RWPE2 (cell line): ENCODE data around the gene TCF12.

Experiments used
- ATAC-seq: fragments of 200-7000 bp; cut with Tn5 transposase; 3 replicates; pipeline ENCODE4 v1.9.1; 2021; ENCODE audit warnings: low read depth
- DNase-seq: peaks from one replicate; pipeline ENCODE4 v3.0.0-alpha.2; 2020; ENCODE audit warnings: low spot score
- H3K27ac ChIP-seq: fragments of 450-650 bp; 2 replicates; pipeline ENCODE4 v1.5.1; 2017; ENCODE audit warnings: mild to moderate bottlenecking; ENCODE audit not compliant: poor library complexity, severe bottlenecking
- H3K27me3 ChIP-seq: fragments of 250-450 bp; sonication (Bioruptor Pico); 2 replicates; pipeline ENCODE4 v1.5.1; 2021; ENCODE audit warnings: mild to moderate bottlenecking, moderate library complexity; ENCODE audit not compliant: insufficient read depth, poor library complexity, severe bottlenecking
- H3K36me3 ChIP-seq: fragments of 250-450 bp; sonication (Bioruptor Pico); 2 replicates; pipeline ENCODE4 v1.5.1; 2020; ENCODE audit warnings: low read depth, mild to moderate bottlenecking, moderate library complexity
- H3K4me1 ChIP-seq: fragments of 250-450 bp; sonication (Bioruptor Pico); 2 replicates; pipeline ENCODE4 v1.5.1; 2021; ENCODE audit warnings: mild to moderate bottlenecking, moderate library complexity; ENCODE audit not compliant: insufficient read depth, poor library complexity, severe bottlenecking
- H3K4me3 ChIP-seq: fragments of 250-450 bp; sonication (Bioruptor Pico); 2 replicates; pipeline ENCODE4 v1.5.1; 2021; ENCODE audit warnings: mild to moderate bottlenecking, moderate library complexity; ENCODE audit not compliant: severe bottlenecking
- H3K9me3 ChIP-seq: fragments of 250-450 bp; sonication (Bioruptor Pico); 2 replicates; pipeline ENCODE4 v1.5.1; 2021; ENCODE audit warnings: mild to moderate bottlenecking, moderate library complexity; ENCODE audit not compliant: severe bottlenecking
- TF ChIP-seq, protein P1 (sequence below): fragments of 450-650 bp; IDR thresholded peaks from one replicate; pipeline ENCODE4 v1.5.1; 2017; ENCODE audit warnings: mild to moderate bottlenecking, moderate library complexity; ENCODE audit not compliant: poor library complexity, severe bottlenecking

TCF12 gene

GRCh38 chr15:57134851-57135250 is 216.4 kb downstream of the TCF12 start:
- no peak overlapping the region for H3K4me3 ChIP-seq
- no peaks in the 10 kb centered on the region for H3K9me3 ChIP-seq
- ATAC-seq = no peak
- H3K27ac ChIP-seq = no peak overlapping the region
- DNase-seq = no peak
- H3K4me1 ChIP-seq = peaks cover 5% of the 10 kb centered on the region
- TF ChIP-seq, protein P1, sequence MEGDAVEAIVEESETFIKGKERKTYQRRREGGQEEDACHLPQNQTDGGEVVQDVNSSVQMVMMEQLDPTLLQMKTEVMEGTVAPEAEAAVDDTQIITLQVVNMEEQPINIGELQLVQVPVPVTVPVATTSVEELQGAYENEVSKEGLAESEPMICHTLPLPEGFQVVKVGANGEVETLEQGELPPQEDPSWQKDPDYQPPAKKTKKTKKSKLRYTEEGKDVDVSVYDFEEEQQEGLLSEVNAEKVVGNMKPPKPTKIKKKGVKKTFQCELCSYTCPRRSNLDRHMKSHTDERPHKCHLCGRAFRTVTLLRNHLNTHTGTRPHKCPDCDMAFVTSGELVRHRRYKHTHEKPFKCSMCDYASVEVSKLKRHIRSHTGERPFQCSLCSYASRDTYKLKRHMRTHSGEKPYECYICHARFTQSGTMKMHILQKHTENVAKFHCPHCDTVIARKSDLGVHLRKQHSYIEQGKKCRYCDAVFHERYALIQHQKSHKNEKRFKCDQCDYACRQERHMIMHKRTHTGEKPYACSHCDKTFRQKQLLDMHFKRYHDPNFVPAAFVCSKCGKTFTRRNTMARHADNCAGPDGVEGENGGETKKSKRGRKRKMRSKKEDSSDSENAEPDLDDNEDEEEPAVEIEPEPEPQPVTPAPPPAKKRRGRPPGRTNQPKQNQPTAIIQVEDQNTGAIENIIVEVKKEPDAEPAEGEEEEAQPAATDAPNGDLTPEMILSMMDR = no peak
- H3K36me3 ChIP-seq = no peaks in the 10 kb centered on the region; the same call in 1 of the 2 replicates
- H3K27me3 ChIP-seq = no peaks in the 10 kb centered on the region

DNA sequence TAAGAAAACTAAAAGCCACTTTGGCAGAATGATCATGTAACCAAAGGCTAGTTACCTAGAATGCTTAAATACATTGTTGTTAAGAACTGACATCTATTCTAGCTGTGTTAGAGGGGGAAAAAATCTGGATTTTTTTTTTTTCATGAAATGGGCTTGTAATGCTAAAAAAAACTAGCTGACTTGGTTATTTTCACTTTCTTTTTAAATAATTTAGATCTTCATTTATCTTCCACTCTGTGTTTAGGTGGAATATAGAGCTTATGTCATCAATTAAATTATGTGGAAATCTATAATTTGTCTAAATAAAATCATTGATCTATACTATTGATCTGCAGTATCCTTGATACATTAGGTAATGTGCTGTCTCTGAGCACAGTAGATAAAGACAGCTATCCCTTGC is 217.4 kb downstream of the TCF12 start:
- ATAC-seq (no peak), DNase-seq (no peak)
- H3K36me3 ChIP-seq = no peaks in the 10 kb centered on the region
- TF ChIP-seq, protein P1 = no peak
- H3K27ac ChIP-seq = no peak overlapping the region
- peaks cover 5% of the 10 kb centered on the region for H3K4me1 ChIP-seq
- no peaks in the 10 kb centered on the region for H3K9me3 ChIP-seq
- no peak overlapping the region for H3K4me3 ChIP-seq
- H3K27me3 ChIP-seq = no peaks in the 10 kb centered on the region

- no peak overlapping the region for H3K27ac ChIP-seq
- H3K36me3 ChIP-seq = no peaks in the 10 kb centered on the region
- DNase-seq = no peak
- TF ChIP-seq, protein P1 = peak; percentile 100
- no peaks in the 10 kb centered on the region for H3K27me3 ChIP-seq
- H3K4me1 ChIP-seq = peaks cover 5% of the 10 kb centered on the region
- no peak overlapping the region for H3K4me3 ChIP-seq
- peak; percentile 96 for ATAC-seq
- no peaks in the 10 kb centered on the region for H3K9me3 ChIP-seq
These were observed 219.9 kb downstream of the TCF12 start for GRCh38 chr15:57138349-57138788.

DNA sequence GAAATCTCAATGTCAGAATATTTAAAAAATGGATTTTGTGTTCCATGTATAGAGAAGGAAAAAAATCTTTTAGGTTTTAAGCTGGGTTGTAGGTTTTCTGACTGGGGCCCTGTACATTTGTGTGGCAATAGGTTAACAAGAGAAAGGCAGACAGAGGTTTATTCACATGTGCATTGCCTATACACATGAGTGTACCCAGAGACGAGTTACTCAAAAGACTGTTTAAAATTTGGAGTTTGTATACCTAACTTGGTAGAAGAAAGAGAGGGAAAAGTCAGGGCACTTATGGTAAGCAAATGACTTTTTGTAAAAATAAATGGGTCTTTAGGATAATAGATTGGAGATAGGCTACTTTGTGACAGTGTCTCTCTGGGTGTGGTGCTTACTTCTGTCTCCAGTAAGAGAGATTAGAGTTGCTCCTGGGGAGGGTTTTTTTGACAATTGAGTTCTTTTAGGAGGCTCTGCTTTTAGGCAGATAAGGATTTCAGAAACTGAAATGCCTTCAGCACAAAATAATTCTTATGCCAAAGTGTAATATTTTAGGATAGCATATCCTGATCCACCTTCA is 225.2 kb downstream of the TCF12 start:
- TF ChIP-seq, protein P1 = no peak
- no peaks in the 10 kb centered on the region for H3K4me1 ChIP-seq
- no peak for DNase-seq
- no peak overlapping the region for H3K4me3 ChIP-seq
- H3K27ac ChIP-seq = no peak overlapping the region
- no peaks in the 10 kb centered on the region for H3K36me3 ChIP-seq
- H3K27me3 ChIP-seq = no peaks in the 10 kb centered on the region
- no peak; the same call in 2 of the 3 replicates for ATAC-seq
- no peaks in the 10 kb centered on the region for H3K9me3 ChIP-seq

GRCh38 chr15:57144448-57144847 is 226.0 kb downstream of the TCF12 start:
- peaks cover 8% of the 10 kb centered on the region for H3K4me1 ChIP-seq
- H3K36me3 ChIP-seq = no peaks in the 10 kb centered on the region
- ATAC-seq = no peak
- no peak overlapping the region for H3K4me3 ChIP-seq
- H3K27me3 ChIP-seq = no peaks in the 10 kb centered on the region
- no peaks in the 10 kb centered on the region for H3K9me3 ChIP-seq
- no peak for DNase-seq
- TF ChIP-seq, protein P1 = no peak
- no peak overlapping the region for H3K27ac ChIP-seq
